HG02840 (cell line): Measurements from ENCODE around the gene CLNK.
A peak's percentile ranks its signal among the peaks of the same experiment; 100 is the strongest.

Source experiments
- ATAC-seq: cut with Tn5 transposase; IDR thresholded peaks from one replicate; pipeline ENCODE4 v1.9.1; 2021; ENCODE audit warnings: mild to moderate bottlenecking, moderate library complexity, moderate number of reproducible peaks; ENCODE audit not compliant: unreplicated experiment, low FRiP score

CLNK gene, protein sequence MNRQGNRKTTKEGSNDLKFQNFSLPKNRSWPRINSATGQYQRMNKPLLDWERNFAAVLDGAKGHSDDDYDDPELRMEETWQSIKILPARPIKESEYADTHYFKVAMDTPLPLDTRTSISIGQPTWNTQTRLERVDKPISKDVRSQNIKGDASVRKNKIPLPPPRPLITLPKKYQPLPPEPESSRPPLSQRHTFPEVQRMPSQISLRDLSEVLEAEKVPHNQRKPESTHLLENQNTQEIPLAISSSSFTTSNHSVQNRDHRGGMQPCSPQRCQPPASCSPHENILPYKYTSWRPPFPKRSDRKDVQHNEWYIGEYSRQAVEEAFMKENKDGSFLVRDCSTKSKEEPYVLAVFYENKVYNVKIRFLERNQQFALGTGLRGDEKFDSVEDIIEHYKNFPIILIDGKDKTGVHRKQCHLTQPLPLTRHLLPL

DNA sequence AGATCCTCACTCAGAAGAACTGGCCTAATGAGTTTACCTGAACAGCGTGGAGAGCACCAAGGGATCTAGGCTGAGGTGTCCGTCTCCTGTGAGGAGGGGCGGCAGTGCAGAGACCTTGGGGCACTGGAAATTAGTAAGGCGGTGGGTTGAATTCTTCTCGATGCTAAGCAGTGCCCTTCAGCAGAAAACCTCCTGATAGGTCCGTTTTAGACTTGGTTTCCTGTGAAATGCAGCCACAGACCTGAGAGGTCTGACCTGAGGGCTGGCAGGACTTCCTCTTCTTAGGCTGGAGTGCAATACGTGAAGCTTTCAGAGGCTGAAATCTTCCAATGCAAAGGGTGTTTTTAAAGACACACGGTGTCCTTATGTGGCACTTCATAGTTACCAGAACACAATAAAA, at the start of gene CLNK:
CLNK (minus strand) TSS at position 138 of the 400 bp plus-strand sequence. CDS start 16,899 bp downstream, outside the sequence.
- ATAC-seq: peak; percentile 80

DNA sequence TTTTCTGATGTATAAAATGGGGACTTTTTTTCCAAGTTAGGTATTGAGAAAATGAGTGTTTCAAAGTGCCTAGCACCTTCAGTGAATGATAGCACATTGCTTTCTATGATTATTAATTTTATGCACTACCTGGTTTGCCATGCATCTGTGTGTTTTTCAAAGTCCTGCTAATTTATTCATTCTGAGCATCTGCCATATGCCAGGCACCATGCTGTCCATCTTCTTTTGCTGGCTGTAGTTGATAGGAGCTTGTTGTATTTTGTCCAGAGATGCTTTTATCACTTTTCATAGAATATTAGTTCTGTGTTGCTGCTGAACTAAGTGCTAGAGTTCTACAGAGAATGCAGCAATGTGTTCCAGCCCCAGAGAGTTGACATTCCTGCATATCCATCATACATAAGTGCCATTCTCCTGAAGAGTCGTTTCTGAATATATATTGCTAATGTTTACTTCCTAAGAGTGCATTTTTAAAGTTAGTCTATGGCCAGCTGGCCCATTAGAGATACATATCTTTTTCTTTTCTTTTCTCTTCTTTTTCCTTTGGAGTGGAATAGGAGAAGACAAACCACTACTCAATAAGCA, 49.0 kb upstream of the CLNK start:
- no peak for ATAC-seq

DNA sequence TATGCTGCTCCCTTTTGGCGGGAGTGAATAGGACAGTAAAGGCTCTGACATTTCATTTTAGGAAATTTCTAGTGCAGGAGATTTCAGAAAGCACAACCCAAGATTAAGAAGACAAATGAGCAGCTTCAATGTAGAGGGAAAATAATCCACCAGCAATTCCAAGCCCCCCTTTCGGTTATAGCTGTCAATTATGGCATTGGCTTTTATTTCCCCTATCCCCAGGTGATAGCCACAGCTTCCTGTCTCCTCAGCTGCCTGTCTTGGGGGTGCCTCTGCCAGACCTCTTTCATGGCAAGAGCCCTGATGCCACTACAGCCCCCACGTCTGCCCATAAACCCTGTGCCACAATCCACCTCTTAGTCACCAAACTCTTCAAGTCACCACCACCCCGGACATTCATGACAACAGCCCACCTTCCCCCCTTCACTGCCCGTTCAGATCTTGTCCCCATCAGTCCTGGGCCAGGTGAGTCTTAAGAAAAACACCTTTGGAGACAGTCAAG, 48.4 kb upstream of the CLNK start:
- ATAC-seq: no peak

DNA sequence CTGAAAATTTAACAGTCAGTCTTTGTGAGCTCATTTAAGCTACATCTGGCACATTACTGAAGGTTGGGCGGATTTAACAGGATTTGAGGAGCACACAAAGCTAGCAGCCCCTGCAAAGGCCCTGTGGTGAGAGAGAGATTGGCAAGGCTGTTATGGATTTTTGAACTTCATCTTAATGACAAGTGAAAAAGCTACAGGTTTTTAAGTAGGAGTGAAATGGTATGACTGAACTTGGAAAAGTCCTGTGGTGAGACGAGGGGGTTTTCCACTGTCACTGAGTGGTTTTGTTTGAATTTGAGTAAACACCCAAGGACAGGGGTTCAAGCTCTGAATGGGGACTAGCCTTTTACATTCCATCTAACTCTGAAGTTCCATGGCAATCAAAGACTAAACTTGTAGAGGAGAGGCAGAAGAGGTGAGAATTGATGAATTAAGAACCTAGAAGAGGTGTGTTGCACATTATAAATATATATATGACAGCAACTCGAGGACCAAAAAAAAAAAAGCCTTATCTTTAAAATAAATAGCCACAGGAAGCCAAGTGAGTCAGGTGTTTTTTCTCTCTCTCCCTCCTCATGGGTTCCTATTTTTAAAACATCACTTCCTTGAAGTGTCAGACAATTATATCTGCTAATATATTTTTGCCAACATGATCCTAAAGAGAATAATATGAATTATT, 47.8 kb upstream of the CLNK start:
- ATAC-seq: no peak

DNA sequence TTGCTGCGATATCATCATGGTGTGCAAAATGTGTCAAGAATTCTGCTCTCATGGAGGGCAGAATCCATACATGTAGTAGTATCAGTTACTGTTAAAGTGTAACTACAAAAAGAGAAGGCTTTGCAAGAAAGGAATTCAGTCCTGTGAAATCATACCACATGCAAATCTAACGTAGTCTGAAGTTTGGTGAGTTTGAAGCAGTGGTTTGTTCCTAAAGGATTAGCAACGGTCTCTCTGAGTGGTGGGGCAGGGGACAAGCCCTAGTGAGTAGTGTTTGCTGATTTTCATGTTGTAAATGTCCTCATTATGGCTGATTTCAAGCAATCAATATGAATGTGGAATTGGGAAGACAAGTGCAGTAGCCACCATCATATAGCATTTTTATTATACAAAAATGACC, 47.1 kb upstream of the CLNK start:
- ATAC-seq: no peak

DNA sequence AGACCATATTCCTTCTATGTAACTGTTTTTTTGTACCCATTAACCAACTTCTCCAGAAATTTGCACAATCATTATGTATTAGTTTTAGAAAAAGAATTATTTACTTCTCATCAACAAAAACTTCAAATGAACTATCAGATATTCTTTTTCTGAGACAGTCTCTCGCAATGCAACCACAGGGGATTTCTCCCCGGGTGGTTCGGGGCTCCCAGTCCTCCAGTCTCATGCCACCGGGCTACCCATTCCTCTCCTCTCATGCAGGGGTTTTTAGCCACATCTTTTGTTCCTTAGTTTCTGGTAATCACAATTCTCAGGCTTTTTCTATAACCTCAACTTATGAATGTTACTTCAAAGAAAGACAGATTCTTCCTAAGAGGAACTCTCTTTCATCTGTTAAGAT, 46.6 kb upstream of the CLNK start:
- no peak for ATAC-seq

DNA sequence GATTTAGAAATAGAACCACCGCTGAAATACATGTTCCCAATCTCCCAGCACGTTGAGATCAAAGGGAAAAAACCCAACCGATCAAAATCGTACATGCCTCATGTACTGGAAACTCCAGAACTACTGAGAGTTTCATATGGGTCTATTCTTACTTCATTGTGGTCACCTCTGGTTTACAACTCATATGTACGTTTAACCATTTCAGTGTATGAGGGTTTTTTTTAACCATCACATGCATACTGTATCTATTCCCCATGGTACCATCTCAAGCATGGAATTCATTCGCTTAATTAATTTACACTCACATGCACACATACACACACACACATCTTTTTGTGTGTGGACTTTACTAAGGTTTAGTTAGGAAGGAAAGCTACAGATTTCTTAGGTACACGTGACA, 46.0 kb upstream of the CLNK start:
- ATAC-seq: peak; percentile 47

DNA sequence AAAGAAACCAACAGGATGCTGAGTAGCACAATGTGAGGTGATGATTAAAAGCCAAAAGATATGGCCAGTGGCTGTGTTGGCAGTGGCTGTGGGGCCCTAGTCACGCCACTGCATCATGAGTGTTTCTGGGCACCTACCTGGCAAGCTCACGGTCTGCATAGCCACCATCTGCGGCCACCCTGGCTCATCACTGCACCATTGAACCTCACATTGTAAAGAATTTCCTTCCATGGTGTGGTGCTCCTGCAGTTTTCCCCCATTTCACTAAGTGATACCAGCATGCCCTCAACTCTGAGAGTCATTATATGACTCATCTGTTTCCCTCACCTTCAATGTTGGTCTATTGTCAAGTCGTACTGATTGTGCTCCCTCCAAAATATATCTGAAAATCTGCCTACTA, 45.5 kb upstream of the CLNK start:
- peak; percentile 22 for ATAC-seq

DNA sequence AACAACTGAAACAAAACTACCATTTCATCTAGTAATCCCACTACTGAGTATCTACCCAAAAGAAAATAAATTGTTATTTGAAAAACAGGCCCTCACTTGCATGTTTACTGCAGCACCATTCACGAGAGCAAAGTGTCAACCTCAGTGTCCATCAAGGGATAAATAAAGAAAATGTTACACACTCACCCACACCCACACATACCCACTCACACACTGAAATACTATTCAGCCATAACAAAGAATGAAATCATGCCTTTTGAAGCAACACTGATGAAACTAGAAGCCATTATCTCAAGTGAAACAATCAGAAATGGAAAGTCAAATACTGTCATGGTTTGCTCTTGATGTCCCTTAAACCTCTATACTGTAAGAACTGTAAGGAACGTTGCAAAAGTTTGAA, 44.8 kb upstream of the CLNK start:
- ATAC-seq: no peak

DNA sequence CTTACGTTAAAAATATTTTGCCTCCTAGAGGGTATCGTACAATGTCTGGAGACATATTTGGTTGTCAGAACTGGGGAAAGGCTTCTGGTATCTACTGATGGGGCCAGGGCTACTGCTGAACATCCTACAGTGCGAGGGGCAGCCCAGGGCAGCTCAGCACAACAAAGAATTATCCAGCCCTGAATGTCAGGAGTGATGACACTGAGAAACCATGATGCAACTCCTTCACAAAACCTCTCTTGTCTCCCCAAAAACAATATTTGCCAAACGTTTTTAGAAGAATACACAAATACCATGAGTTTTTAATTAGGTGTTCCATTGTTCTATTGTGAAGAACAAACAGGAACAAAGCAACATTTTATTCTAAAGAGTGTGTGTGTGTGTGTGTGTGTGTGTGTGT, 43.4 kb upstream of the CLNK start:
- ATAC-seq: no peak

DNA sequence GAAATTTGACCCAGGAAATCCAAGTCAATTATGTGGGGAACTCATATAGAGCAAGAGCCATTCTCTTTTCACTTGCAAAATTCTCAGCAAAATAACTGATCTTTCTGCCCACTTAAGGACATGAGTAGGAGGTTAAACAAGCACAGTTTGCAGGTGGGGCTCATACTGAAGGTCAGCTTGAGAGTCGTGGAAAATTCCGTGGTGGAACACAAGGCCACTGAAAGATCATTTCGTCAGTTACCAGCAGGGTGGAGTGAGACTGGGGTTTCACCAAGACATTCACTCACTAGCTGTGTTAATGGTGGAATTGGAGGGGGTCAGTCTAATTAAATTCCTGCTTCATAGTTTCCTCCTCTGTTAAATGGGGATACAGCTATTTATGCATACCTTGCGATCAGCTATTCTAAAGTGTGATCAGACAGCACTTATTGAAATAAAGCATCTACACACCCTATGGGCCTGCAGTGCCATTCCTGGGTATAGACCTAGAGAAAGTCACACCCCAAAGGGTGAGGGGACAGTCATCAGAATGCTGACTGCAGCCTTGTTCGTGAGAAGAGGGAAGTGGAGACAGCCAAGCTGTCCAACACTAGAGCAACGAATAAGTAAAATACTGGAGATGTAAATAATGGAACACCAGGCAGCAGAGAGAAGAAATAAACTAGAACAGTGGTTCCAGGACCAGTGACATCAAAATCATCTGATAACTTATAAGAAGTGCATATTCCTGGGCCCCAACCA, 42.7 kb upstream of the CLNK start:
- ATAC-seq: no peak

DNA sequence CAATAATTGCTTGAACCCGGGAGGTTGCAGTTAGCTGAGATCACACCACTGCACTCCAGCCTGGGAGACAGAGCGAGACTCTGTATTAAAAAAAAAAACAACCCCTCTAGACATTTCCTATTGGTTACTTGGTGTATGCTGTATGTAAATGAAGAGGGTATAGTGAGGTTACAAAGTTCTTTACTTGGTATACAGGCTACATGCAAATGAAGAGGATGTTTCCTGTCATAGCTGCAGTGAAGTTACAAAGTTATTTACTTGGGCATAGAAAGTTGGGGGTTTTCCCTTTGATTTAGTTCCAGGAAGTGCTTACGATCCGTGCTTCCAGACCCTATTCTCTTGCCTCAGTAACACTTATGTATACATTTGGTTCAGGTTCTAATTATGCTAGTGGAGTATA, 38.4 kb upstream of the CLNK start:
- peak; percentile 84 for ATAC-seq

DNA sequence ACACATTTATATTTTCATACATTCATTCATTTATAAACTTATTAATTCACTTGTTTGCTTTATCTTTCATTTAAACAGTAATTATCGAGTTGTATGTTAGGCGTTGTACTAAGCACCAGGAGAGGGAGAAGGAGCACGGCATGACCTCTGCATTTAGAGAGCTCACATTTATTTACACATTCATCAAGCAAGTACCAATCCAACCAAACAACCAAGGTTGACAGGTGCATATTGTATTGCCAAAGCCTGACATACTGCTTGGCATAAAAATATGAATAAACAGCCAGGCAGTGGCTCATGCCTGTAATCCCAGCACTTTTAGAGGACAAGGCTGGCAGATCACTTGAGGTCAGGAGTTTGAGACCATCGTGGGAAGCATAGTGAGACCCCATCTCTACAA, 37.0 kb upstream of the CLNK start:
- no peak for ATAC-seq

DNA sequence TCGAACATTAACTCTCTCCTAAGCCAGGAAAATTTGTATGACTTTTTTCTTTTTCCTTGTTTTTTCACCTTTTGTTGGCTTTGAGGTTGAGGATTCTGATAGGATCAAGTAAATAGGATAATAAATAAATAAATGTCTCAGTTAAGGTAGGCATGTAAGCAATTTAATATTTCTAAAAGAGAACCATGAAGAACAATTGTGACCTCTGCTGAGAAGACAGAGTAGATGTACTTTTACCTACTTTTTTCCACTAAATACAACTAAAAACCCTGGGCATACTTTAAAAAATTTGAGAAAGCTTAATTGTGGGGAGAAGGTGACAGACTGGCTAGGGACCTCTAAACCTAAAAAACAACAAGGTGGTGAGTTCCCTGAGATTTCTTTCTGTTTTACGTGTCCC, 31.6 kb upstream of the CLNK start:
- ATAC-seq: no peak

DNA sequence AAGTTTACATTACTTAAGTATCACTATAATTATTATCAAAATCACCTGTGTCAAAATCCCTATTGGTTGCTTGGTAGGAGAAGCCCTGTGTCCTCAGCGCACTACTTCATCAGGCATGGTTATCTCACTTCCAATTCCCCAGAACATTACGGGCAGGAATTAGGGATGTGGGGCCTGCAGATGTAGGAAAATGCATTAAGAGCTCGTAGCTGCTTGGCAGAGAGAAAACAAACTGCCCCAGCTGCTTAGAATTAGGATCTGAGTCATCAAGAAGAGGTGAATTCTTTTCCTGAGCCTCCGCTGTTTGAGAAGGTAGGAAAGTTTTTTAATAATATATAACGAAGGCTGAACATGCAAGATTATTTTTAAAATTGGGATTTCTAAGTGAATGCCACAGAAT, 31.1 kb upstream of the CLNK start:
- no peak for ATAC-seq

DNA sequence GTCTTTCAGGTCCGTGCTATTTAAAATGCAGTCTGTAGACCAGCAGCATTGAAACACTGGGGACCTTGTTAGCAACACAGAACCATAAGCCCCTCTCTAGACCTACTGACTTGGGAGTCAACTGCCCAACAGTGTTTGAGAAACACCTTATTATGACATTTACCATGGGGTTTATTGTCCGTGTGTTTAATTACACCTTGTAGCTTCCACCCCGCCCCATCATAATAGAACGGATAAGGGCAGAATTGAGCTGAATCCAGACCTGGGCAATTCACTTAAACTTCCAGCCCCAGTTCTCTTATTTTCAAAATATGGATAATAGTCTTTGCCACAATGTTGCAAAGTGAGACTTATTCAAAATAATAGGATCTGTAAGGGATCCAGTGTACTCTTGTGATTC, 30.6 kb upstream of the CLNK start:
- ATAC-seq: no peak

DNA sequence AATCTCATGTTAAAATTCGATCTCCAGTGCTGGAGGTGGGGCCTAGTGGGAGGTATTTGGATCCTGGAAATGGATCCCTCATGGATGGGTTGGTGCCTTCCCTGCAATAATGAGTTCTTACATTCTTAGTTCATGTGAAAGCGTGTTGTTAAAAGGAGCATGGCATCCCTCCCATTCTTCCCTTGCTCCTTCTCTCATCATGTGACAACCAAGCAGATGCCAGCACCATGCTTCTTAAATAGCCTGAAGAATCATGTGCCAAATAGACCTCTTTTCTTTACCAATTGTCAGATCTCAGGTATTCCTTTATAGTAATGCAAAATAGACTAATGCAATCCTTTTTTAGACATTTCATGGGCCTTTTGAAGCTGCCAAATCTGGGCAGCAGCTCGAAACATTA, 29.0 kb upstream of the CLNK start:
- no peak for ATAC-seq

DNA sequence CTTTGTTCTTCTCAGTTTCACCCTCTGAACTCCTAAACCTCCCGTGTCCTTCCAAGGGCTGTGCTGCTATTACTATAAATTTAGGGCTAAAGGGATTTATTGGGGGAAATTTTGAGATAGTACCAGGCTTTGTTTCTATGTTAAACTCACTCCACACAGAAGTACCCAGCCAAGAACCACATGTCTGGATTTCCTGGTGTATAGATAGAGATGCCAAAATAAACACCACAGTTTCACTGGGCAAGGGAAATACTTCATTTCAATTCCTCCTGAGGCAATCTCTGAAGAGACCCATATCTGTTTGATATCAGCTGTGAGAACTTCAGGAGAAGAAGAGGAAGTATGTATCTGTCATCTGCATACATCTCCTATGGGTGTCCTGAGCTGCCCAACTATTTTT, 21.7 kb upstream of the CLNK start:
- ATAC-seq: no peak

DNA sequence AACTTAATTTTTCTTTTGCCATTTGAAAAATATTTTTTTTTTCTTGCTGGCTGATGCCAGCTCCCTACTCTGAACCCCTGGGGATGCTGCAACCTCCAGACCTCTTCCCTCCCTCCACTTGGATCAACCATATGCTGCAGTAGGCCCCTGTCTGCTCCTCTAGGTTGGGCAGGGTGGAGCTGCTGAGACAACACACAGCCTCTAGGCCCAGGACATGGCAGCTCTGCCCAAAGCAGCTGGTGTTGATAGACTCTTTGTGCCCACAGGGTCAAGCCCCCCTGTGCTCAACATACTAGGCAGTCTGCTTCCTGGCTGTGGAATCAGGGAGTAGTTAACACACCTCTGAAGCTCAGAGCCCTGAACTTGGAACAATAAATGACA, 19.9 kb upstream of the CLNK start:
- ATAC-seq: no peak

DNA sequence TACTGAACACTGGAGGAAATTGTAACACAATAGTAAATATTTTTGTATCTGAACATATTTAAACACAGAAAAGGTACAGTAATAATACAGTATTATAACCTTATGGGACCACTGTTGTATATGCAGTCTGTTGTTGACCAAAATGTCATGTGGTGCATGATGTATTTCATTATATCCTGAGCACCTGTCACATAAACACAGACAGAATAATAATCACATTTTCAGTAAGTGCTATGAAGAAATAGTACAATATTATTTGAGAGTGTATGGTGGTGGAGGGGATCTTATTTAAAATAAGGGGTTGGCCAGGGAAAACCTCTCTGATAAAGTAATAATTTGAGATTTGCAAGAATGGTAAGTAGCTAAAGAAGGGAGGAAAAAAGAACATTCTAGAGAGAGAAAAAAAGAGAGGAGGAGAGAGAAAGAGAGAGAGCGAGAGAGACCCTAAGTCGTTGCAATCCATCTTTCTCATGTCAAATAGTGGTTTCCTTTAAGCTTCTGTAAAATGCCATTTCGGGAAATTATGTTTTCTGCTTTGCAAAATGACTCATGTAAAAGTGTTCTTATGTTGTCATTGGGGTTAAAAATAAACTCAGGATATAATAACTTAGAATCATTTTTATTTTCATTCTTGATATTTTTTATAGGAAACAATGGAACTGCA, 19.3 kb upstream of the CLNK start:
- no peak for ATAC-seq
